CD4-positive, alpha-beta T cell treated with Interleukin-2 at 100 ng/mL for 4 hours (primary cell): ENCODE results near the gene EIF4E1B.

Experiments
- DNase-seq: peaks from one replicate; pipeline ENCODE4 v3.0.0-alpha.2; 2020; ENCODE audit warnings: low spot score

Gene EIF4E1B

GRCh38 chr5:176692839-176693476 is 62.5 kb downstream of the EIF4E1B start:
- DNase-seq, result no peak

GRCh38 chr5:176693477-176693851 is 63.0 kb downstream of the EIF4E1B start:
- no peak for DNase-seq

- no peak for DNase-seq
Observed at GRCh38 chr5:176694146-176694545, 63.7 kb downstream of the EIF4E1B start.

- DNase-seq, result no peak
Observed at GRCh38 chr5:176694631-176695030, 64.2 kb downstream of the EIF4E1B start.

DNA sequence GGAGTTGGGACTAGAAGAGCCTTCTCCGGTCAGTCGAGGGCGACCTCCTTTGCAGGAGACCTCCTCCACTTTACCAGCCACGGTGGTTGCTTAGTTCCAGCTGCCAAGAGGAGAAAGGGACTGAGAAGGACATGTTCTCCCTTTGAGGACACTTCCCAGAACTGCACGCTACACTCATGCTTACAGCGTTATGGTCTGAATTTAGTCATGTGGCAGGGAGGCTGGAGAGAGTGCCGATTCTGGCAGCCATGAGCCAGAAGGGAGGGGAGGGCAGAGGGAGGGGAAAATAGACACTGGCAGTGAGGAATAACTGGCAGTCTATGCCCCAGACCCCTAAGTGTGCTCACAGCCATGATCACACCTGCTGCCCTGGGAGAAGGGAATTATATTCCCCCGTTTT is 64.6 kb downstream of the EIF4E1B start:
- no peak for DNase-seq
